Dermis lymphatic vessel endothelial cell (primary cell): ENCODE data around the gene HES2. TPM values are rescaled to one million over a fixed set of nuclear protein-coding genes. Genes with fewer than 3 reads are reported as not detected.

Experiments used
- total RNA-seq: library from RNA; depleted of rRNA; stranded (reverse); fragments of >200 nt; gene quantifications from 2 replicates; pipeline ENCODE4 v1.2.1, GENCODE V29; 2014

The HES2 gene, protein sequence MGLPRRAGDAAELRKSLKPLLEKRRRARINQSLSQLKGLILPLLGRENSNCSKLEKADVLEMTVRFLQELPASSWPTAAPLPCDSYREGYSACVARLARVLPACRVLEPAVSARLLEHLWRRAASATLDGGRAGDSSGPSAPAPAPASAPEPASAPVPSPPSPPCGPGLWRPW
- total RNA-seq: 5.9 and 10.2 TPM in 2 replicates

DNA sequence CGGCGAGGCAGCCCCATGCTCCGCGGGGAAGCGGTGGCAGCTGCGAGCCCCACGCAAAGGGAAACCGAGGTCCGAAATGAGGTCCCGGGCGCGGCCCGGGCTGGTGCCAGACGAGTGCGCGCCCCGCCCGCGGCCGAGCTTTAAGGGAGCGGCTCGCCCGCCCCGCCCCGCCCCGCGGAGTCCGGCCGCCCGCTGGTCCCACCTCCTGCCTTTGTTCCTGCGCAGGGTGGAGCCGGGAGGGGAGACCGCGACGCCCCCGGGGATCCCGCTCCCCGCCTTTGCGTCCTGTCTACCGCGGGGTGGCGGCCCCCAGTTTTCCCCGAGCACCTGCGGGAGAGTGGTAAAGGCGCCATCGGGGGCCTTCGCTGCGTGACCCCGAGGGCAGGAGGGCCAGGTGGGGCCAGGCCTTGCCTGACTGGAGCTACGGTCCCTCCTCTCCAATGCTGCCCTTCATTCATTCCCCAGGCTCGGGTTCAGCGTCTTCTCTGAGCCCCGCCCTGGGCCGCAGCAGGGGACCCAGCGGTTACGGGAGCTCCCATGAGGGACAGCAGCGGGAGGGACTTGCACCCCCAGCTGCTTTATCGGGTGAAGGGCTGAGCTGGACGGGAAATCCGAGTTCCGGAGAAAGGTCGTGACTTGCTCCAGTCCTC, at the start of gene HES2:
Gene HES2 (minus strand): TSS at position 116 of the 650 bp plus-strand sequence. CDS start 99 bp downstream, at position 17.

DNA sequence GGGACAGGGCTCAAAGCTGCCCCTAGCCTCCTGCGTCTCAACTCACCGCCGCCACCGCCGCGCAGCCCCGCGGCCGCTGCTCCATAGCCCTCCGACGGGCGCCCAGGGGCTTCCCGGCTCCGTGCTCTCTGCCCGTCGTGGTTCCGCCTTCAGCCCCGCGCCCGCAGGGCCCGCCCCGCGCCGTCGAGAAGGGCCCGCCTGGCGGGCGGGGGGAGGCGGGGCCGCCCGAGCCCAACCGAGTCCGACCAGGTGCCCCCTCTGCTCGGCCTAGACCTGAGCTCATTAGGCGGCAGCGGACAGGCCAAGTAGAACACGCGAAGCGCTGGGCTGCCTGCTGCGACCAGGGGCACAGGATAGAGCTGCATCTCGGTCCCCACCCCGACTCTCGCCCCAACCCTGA, 46.3 kb upstream of the HES2 start, which contains the start of gene TNFRSF25:
Gene TNFRSF25 (minus strand): TSS at position 151 of the 400 bp plus-strand sequence. CDS start 66 bp downstream, at position 85.

DNA sequence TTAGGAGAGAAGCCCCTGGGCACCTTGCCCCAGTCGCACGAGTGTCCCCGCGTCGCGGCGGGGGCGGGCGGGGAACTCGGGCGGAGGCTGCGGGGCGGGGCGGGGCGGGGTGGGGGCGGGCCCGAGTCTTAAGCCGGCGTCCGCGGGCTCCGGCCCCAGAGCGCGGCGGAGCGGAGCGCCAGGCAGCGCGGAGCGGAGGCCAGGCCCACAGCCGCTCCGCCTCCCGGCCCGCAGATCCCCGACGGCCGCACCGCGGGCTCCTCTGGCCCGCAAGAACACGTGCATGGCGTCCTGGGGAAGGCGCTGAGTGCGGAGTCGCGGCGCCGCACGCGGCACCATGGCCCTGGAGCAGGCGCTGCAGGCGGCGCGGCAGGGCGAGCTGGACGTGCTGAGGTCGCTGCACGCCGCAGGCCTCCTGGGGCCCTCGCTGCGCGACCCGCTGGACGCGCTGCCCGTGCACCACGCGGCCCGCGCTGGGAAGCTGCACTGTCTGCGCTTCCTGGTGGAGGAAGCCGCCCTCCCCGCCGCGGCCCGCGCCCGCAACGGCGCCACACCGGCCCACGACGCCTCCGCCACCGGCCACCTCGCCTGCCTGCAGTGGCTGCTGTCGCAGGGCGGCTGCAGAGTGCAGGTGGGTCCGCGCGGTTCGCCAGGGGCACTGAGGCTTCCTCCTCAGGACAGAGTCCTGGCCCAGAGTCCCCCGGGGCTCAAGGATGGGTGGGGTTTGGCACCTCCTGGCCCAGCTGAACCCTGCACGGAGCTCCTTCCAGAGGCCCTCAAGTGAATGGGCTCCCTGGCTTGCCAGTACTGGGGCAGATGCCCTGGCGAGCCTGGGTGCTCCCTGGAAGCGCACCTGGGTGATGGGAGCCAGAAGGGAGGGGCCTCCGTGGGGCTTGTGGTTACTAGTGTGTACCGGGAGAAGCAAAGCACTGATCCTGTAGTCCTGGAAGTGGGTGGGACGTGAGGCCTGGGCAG, 5.2 kb upstream of the HES2 start, which contains the start of gene ESPN:
Gene ESPN (plus strand): TSS at position 158 of the 975 bp plus-strand sequence. CDS start 180 bp downstream, at position 338.

DNA sequence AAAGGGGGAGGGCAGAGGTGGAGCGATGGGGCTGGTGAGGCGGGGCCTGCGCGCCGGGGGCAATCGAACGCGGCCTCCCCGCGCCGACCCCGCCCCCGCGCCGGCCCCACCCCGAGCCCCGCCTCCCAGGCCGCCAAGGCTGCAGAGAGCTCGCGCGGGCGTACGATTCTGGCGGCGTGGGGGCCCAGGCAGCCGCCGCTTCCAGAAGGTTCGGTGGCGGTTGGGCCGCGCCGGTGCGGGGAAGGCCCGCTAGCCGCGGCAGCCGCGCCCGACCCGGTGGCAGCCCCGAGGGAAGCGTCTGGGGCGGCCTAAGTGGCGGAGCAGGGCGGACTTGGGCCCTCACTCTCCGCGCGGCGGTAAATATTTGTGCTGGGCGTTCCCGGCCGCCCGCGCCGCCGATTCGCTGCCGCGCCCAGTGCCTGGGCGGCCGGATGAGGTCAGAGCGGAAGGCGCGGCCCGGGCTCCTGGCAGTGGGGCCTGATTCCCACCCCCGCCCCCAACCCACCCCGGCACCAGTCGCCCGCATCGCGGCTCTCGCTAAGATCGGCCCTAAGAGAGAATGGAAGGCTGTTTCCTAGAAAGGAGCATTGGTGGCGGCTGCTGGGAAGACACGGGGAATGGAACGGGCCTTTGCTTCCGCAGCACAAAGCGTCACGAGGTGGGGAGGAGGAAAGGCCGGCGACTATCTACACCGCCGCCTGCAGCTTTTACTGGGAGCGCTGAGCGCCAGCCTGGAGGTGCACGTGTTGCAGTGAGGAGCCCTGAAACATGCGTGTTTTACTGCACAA, 26.1 kb downstream of the HES2 start, which contains the start of gene ACOT7:
Gene ACOT7 (minus strand): TSS at position 368 of the 788 bp plus-strand sequence. CDS start 368 bp downstream, outside the sequence.

Other genes with a start within 250 kb of the HES2 start
- gene CHD5, start 239.6 kb downstream of the HES2 start, total RNA-seq: under 0.01 TPM in 1 of 2 replicates, not detected in the other
- gene RPL22, start 220.3 kb downstream of the HES2 start, total RNA-seq: 188 and 255 TPM in 2 replicates
- 2.4 and 3.3 TPM in 2 replicates for gene RNF207, start 213.8 kb downstream of the HES2 start, total RNA-seq
- gene ICMT, start 184.0 kb downstream of the HES2 start, total RNA-seq: 68.2 and 79.1 TPM in 2 replicates
- gene HES3, start 175.7 kb downstream of the HES2 start, total RNA-seq: not detected in 2 replicates
- 1.7 and 2.4 TPM in 2 replicates for gene GPR153, start 158.8 kb downstream of the HES2 start, total RNA-seq
- gene ACOT7, start 26.2 kb downstream of the HES2 start, total RNA-seq: 11.4 and 13.0 TPM in 2 replicates
- 0.22 and 0.69 TPM in 2 replicates for gene ESPN, start 4.9 kb upstream of the HES2 start, total RNA-seq
- gene TNFRSF25, start 46.3 kb upstream of the HES2 start, total RNA-seq: 2.8 and 6.7 TPM in 2 replicates
- gene PLEKHG5, start 71.7 kb upstream of the HES2 start, total RNA-seq: 17.6 and 23.9 TPM in 2 replicates
- 14.5 and 20.6 TPM in 2 replicates for gene NOL9, start 134.6 kb upstream of the HES2 start, total RNA-seq
- not detected in 2 replicates for gene TAS1R1, start 135.4 kb upstream of the HES2 start, total RNA-seq
- 13.6 and 15.0 TPM in 2 replicates for gene ZBTB48, start 160.1 kb upstream of the HES2 start, total RNA-seq
- gene KLHL21, start 182.9 kb upstream of the HES2 start, total RNA-seq: 12.2 and 15.8 TPM in 2 replicates
- 10.8 and 11.0 TPM in 2 replicates for gene PHF13, start 193.8 kb upstream of the HES2 start, total RNA-seq
- 14.5 and 18.6 TPM in 2 replicates for gene THAP3, start 204.9 kb upstream of the HES2 start, total RNA-seq